HUES6 (cell line): Measurements from ENCODE around the gene THRA.

Source experiments
- H3K27ac ChIP-seq: 2 replicates; pipeline ENCODE4 v1.7.0; 2013; ENCODE audit warnings: low read depth, mild to moderate bottlenecking, low read length, inconsistent platforms
- H3K27me3 ChIP-seq: 2 replicates; pipeline ENCODE4 v1.6.1; 2013; ENCODE audit warnings: low read length; ENCODE audit not compliant: control insufficient read depth, insufficient read depth
- H3K36me3 ChIP-seq: 2 replicates; pipeline ENCODE4 v1.6.1; 2013; ENCODE audit warnings: low read length; ENCODE audit not compliant: control insufficient read depth, insufficient read depth
- H3K4me1 ChIP-seq: 2 replicates; pipeline ENCODE4 v1.6.1; 2013; ENCODE audit warnings: low read length; ENCODE audit not compliant: control insufficient read depth, insufficient read depth
- H3K4me3 ChIP-seq: 2 replicates; pipeline ENCODE4 v1.5.1; 2013; ENCODE audit warnings: low read depth, low read length
- H3K9ac ChIP-seq: one replicate; pipeline ENCODE4 v1.6.1; 2013; ENCODE audit warnings: mild to moderate bottlenecking, low read length
- H3K9me3 ChIP-seq: 2 replicates; pipeline ENCODE4 v1.6.1; 2013; ENCODE audit warnings: low read depth, low read length; ENCODE audit not compliant: control insufficient read depth, insufficient read depth

Gene THRA

DNA sequence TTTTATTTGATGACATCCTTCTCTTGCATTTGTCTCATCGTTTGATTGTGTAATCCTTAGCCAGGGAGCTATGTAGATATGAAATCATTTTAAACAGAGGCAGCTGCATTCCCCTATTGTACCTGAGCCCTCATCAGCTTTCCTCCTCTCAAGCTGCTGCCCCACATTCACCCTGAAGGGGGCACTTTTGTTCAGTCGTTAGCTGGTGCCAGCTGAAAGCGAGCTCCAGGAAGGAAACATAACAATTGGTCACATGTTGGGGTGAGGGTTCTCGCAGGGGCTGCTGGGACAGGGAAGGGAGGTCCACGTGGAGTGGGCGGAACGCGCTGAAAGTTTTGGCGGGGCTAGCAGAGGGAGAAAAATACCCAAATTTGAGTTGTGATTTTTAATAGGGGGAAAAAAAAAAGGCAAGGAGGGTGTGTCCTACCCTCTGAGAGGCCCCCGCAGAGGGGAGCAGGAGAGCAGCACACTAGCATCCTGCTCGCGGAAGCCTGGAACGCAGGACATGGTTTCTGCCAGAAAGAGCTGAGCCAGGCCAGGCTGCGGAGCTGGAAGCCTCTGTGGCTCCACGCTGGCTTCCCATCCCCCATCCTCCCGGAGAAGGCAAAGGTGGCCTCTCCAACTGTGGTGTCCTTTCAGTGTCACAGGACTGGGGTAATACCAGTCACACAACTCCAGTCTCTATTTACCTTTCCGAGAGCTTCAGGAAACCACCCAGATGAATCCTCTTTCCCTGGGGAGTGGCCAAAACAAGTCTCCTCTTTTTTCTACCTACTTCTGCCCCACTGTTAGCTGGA, 50.5 kb downstream of the THRA start:
- Histone ChIP-seq H3K27me3 (no peaks in the 10 kb centered on the region; the same call in 1 of the 2 replicates), H3K36me3 (no peaks in the 10 kb centered on the region), H3K9ac (peak overlapping the region; percentile 80), H3K9me3 (no peaks in the 10 kb centered on the region), H3K4me1 (peaks cover 58% of the 10 kb centered on the region), H3K27ac (peak overlapping the region; percentile 60), H3K4me3 (peak overlapping the region; percentile 38)

DNA sequence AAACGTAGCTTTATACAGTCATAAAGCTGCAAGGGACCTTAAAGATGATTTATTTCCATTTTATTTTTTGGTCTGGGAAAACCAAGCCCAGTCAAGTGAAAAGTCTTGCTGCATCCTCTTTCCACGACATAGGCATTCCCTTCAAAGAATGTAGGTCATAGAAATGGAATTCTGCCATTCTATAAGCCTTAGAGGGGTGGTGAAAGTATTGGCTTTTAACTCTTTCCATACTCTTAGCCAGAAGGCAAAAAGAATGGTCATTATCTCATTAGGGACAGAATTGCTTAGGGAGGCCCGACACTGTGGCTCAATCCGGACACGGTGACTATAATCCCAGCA, 51.1 kb downstream of the THRA start:
- Histone ChIP-seq H3K27me3 (no peaks in the 10 kb centered on the region), H3K9me3 (no peaks in the 10 kb centered on the region), H3K9ac (peak overlapping the region; percentile 80), H3K36me3 (no peaks in the 10 kb centered on the region), H3K4me3 (peak overlapping the region; percentile 38), H3K4me1 (peaks cover 56% of the 10 kb centered on the region), H3K27ac (peak overlapping the region; percentile 60)

DNA sequence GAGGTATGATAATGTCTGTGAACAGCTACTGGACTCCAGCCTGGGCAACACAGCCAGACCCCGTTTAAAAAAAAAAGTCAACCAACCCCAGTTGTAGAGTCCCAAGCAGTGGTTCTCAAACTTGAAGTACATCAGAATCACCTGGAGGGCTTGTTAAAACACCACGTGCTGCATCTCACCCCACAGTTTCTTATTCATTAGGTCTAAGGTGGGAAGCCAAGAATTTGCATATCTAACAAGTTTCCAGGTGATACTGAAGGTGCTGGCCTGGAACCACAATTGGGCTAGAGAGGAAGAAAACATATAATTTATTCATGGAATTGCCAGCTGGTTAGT, 52.3 kb downstream of the THRA start:
- Histone ChIP-seq H3K27ac (no peak overlapping the region; the same call in 1 of the 2 replicates), H3K4me1 (peaks cover 49% of the 10 kb centered on the region), H3K9me3 (no peaks in the 10 kb centered on the region), H3K27me3 (no peaks in the 10 kb centered on the region), H3K9ac (peak overlapping the region; percentile 45), H3K4me3 (no peak overlapping the region), H3K36me3 (no peaks in the 10 kb centered on the region)

DNA sequence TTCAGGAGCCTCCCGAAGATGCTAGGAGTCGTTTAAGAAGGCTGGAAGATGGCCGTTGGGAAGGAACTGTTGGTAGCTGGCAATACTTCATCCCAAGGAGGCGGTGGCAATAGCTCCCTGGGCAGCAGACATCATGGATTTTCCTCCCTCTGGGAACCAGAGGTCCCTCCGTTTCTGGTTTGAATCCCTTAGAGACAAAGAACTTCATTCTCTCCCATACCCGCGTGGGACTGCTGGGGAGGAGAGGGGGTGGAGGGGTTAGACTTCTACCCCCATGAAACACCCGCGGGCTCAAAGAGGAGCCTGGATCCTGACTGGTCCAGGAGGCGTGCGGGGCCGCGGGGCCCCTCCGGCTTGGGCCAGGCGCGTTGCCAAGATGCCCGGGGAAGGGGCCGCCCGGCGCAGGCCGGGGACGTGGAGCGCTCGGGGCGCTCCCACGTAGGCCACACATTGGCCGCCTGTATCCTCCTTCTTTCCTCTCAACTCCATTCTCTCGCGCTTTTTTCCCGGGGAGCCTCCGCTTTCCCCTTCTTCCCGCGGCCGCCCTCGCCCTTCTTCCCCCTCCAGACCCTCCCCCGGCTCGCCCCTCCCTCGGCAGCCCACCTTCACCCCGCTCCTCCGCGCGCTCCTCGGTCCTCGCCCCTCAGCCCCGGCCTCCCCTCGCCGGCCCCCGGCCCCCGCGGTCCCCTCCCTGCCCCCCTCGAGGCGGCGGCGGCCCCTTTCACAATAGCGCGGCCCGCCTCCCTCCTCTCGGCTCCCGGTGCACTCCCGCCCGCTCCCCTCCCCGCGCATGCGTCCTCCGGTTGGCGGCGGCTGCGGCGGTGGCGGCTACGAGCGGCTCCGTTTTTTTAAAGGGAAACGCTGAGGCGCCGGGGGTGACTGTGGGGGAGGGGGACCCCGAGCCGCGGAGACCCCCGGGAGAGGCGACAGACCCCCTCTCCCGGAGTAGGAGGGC, 58.7 kb downstream of the THRA start, which contains the start of gene MSL1:
Gene MSL1 (plus strand): TSS at position 791 of the 955 bp plus-strand sequence. CDS start 642 bp downstream, outside the sequence.
- peaks cover 9% of the 10 kb centered on the region for H3K36me3 ChIP-seq
- peak within 1 kb of the TSS; percentile 78 for H3K4me3 ChIP-seq
- peak within 1 kb of the TSS; percentile 85 for H3K9ac ChIP-seq
- no peaks in the 10 kb centered on the region for H3K27me3 ChIP-seq
- peak within 1 kb of the TSS; percentile 96 for H3K27ac ChIP-seq
- H3K9me3 ChIP-seq: no peaks in the 10 kb centered on the region
- peaks cover 8% of the 10 kb centered on the region; the same call in 1 of the 2 replicates for H3K4me1 ChIP-seq

DNA sequence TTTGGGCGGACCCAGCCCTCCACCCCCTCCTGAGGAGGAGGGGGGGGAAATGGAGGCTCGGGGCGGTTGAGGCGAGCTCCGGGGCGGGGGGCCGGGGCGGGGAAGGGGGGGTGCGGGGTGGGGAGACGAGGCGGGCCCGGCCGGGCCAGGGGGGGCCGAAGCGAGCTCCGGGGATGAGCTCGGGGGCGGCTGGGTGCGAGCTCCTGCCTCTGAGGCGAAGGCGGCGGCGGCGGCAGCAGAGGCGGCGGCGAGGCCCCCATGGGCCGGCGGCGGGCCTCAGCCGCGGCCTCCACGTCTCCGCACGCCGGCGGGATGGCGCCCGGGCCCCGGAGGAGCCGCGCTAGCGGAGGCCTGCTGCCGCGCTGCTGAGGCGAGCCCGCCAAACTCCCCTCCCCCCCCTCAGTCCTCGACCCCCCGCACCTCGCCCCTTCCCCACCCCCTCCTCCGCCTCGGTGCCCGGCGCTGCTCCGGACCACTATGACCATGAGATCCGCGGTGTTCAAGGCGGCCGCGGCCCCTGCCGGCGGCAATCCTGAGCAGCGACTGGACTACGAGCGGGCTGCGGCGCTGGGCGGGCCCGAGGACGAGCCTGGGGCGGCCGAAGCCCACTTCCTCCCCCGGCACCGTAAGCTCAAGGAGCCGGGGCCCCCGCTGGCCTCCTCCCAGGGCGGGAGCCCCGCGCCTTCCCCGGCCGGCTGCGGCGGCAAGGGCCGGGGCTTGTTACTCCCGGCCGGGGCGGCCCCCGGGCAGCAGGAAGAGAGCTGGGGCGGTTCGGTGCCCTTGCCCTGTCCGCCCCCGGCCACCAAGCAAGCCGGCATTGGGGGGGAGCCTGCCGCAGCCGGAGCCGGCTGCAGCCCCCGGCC, 59.6 kb downstream of the THRA start:
- no peaks in the 10 kb centered on the region for H3K9me3 ChIP-seq
- H3K9ac ChIP-seq: peak overlapping the region; percentile 84
- H3K4me1 ChIP-seq: peaks cover 8% of the 10 kb centered on the region; the same call in 1 of the 2 replicates
- no peaks in the 10 kb centered on the region for H3K27me3 ChIP-seq
- peaks cover 17% of the 10 kb centered on the region for H3K36me3 ChIP-seq
- H3K4me3 ChIP-seq: peak overlapping the region; percentile 78
- peak overlapping the region; percentile 96 for H3K27ac ChIP-seq

DNA sequence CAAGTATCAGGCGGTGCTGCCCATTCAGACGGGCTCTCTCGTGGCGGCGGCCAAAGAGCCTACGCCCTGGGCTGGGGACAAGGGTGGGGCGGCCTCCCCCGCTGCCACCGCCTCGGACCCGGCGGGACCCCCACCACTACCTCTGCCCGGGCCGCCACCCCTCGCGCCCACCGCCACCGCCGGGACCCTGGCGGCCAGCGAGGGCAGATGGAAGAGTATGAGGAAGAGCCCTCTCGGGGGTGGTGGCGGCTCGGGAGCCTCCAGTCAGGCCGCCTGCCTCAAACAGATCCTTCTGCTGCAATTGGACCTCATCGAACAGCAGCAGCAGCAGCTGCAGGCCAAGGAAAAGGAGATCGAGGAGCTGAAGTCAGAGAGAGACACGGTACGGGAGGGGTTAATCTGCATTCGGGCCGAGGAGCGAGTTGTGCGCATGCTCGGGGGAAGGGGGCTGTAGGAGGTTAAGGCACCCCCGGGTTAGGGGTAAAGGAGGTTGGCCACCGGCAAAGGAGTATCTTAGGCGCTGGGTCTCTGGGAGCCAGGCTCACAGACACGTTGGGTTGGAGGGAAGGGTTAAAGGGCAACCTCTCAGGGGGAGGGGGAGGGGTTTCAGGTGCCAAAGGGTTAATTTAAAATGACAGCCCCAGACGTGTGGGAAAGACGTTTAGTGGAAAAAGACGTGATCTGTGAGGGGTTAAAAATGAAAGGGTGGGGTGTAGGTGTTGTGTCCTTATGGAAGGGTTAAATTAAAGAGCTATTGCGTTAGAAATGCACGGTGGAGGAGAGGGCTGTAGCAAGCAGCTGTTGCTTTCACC, 60.4 kb downstream of the THRA start:
- H3K4me3 ChIP-seq: peak overlapping the region; percentile 78
- H3K27ac ChIP-seq: peak overlapping the region; percentile 94; the same call in 1 of the 2 replicates
- peaks cover 24% of the 10 kb centered on the region for H3K36me3 ChIP-seq
- no peaks in the 10 kb centered on the region for H3K9me3 ChIP-seq
- no peaks in the 10 kb centered on the region for H3K27me3 ChIP-seq
- peaks cover 8% of the 10 kb centered on the region; the same call in 1 of the 2 replicates for H3K4me1 ChIP-seq
- H3K9ac ChIP-seq: peak overlapping the region; percentile 84

DNA sequence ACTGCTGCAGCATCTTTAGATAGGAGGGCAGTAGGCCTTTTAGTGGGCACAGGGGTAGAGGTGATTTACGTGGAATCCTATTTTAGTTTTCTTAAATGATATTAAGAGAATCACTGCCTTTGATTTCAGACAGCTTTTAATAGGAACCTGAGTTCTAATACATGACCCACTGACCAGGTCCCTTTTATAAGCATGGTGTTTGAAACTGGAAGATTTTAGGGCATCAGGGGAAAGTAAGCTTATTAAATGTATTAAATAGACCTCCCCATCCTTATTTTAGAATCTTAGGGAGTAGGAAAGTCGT, 61.0 kb downstream of the THRA start:
- no peaks in the 10 kb centered on the region for H3K27me3 ChIP-seq
- peak overlapping the region; percentile 78 for H3K4me3 ChIP-seq
- no peaks in the 10 kb centered on the region for H3K9me3 ChIP-seq
- no peak overlapping the region for H3K27ac ChIP-seq
- peaks cover 25% of the 10 kb centered on the region for H3K36me3 ChIP-seq
- peaks cover 8% of the 10 kb centered on the region; the same call in 1 of the 2 replicates for H3K4me1 ChIP-seq
- peak overlapping the region; percentile 84 for H3K9ac ChIP-seq

DNA sequence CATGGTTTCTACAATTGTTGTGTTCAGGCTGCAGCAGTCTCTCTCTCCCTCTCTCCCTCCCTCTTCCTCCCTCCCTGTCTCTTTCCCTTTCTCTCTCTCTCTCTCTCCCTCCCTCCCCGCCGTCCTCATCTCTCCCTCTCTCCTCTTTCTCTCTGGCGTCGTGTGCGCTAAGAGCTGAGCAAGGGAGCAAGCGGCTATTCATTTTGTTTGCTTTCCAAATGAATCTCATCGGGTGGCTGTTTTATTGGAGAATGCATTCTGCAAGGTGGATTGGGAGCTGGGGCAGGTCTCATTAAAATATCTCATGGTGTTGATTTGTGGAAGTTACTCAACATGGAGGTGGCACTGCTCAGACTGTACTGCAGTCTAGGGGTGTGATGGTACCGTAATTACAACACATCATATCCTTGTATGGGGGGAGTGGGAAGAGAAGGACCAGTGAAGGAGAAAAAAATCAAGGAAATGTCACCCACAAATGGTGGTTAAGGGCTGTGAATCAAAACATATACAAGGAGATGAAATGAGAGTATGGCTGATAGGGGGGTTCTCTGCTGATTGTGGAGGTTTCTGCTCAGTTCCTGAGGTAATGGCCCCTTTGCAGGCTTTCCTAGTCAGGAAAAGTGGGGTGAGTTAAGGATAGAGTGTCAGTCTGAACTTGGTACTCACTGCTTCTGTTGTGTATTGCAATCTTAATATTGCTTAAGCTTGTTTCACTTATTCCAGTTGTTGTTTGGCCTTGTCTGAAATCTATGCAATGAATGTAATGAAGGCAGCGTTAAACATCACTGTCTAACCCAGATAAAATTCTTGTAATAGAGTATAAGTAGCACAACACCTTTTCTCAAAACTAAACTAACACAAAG, 61.7 kb downstream of the THRA start:
- H3K4me1 ChIP-seq: peaks cover 8% of the 10 kb centered on the region; the same call in 1 of the 2 replicates
- no peak overlapping the region for H3K27ac ChIP-seq
- peak overlapping the region; percentile 21 for H3K9ac ChIP-seq
- peak overlapping the region; percentile 78 for H3K4me3 ChIP-seq
- H3K9me3 ChIP-seq: no peaks in the 10 kb centered on the region
- H3K27me3 ChIP-seq: no peaks in the 10 kb centered on the region
- H3K36me3 ChIP-seq: peaks cover 32% of the 10 kb centered on the region

DNA sequence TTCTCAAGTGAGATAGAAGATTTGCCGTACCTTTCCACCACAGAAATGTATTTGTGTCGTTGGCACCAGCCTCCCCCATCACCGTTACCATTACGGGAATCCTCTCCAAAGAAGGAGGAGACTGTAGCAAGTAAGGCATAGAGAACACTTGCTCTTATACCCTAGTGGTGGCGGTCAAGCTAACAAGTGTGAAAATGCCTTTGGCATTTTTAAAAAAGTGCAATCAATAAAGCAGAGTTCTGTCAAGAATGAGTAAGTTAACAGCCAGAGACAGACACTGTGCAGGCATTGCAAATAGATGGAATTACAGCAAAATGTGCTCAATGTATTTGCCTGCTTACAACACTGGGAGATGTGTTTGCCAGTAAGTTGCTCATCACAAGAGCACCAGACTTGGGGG, 66.7 kb downstream of the THRA start:
- Histone ChIP-seq H3K36me3 (peaks cover 82% of the 10 kb centered on the region), H3K27ac (no peak overlapping the region), H3K9ac (no peak overlapping the region), H3K27me3 (no peaks in the 10 kb centered on the region), H3K4me1 (0 out of 2 replicates have a peak, but pooled peaks cover 1% of the 10 kb centered on the region), H3K9me3 (no peaks in the 10 kb centered on the region), H3K4me3 (no peak overlapping the region)
